PC-9 (cell line): Measurements from ENCODE around the gene GEN1. TPM values are rescaled to one million over a fixed set of nuclear protein-coding genes. Genes with fewer than 3 reads are reported as not detected.

Source experiments
- BruUV-seq: library from RNA; stranded (reverse); fragments of 400-500 nt; replicated peaks from 2 replicates; lab custom pipeline; 2021; lab: Mats Ljungman, UMichigan
- CTCF ChIA-PET: fragments of 300-600 bp; sonication (Branson Sonifier 250); formaldehyde crosslinking; loops from one replicate; lab custom pipeline; 2022; ENCODE audit warnings: antibody characterized with exemption; lab: Charles Lee
- POLR2A ChIA-PET: fragments of 300-600 bp; sonication (Branson Sonifier 250); formaldehyde crosslinking; loops from one replicate; lab custom pipeline; 2022; ENCODE audit warnings: antibody characterized with exemption; ENCODE audit not compliant: unreplicated experiment; lab: Charles Lee
- DNase-seq, 2 experiments: peaks; one replicate each; pipeline versions ENCODE4 v3.0.0 to v3.0.0-alpha.2; 2015 to 2022; ENCODE audit warnings: mixed read lengths in 1 of 2
- H2AFZ ChIP-seq: fragments of 200-600 bp; sonication (generic); 2 replicates; pipeline ENCODE4 v1.8.1; 2017; ENCODE audit warnings: antibody characterized with exemption
- H3F3A ChIP-seq: fragments of 200-600 bp; sonication (generic); 2 replicates; pipeline ENCODE4 v1.8.1; 2017; ENCODE audit warnings: antibody characterized with exemption, mild to moderate bottlenecking, low read depth; ENCODE audit not compliant: insufficient read depth
- H3K27ac ChIP-seq: fragments of 200-600 bp; sonication (generic); 2 replicates; pipeline ENCODE4 v1.6.1; 2016; ENCODE audit warnings: mixed run types
- H3K27me3 ChIP-seq: fragments of 200-600 bp; sonication (generic); 2 replicates; pipeline ENCODE4 v1.6.1; 2016; ENCODE audit warnings: low read depth, mixed run types; ENCODE audit not compliant: insufficient read depth
- H3K36me3 ChIP-seq: fragments of 200-600 bp; sonication (generic); 2 replicates; pipeline ENCODE4 v1.6.1; 2016; ENCODE audit warnings: low read depth, mixed run types
- H3K4me1 ChIP-seq: fragments of 200-600 bp; sonication (generic); replicated peaks from 2 replicates; pipeline ENCODE4 v1.6.1; 2016; ENCODE audit warnings: mixed run types; ENCODE audit not compliant: insufficient read depth
- H3K4me2 ChIP-seq: fragments of 200-600 bp; sonication (generic); 2 replicates; pipeline ENCODE4 v1.6.1; 2017; ENCODE audit warnings: mixed run types
- H3K4me3 ChIP-seq: fragments of 200-600 bp; sonication (generic); 2 replicates; pipeline ENCODE4 v1.6.1; 2016; ENCODE audit warnings: mixed run types
- H3K79me2 ChIP-seq: fragments of 200-600 bp; sonication (generic); 2 replicates; pipeline ENCODE4 v1.6.1; 2017; ENCODE audit warnings: low read depth, mixed run types
- H3K9me2 ChIP-seq: fragments of 200-600 bp; sonication (generic); 2 replicates; pipeline ENCODE4 v1.8.1; 2017; ENCODE audit warnings: mild to moderate bottlenecking; ENCODE audit not compliant: insufficient read depth
- H3K9me3 ChIP-seq: fragments of 200-600 bp; sonication (generic); 2 replicates; pipeline ENCODE4 v1.8.1; 2016; ENCODE audit warnings: low read depth; ENCODE audit not compliant: insufficient read depth
- H4K20me1 ChIP-seq: fragments of 200-600 bp; sonication (generic); 2 replicates; pipeline ENCODE4 v1.8.1; 2017; ENCODE audit not compliant: insufficient read depth
- CTCF ChIP-seq: fragments of 200-600 bp; sonication (generic); conservative IDR thresholded peaks from 2 replicates; pipeline ENCODE4 v1.6.1; 2017; ENCODE audit warnings: mixed run types, antibody characterized with exemption, mild to moderate bottlenecking, moderate library complexity
- EZH2 ChIP-seq: fragments of 200-600 bp; sonication (generic); IDR thresholded peaks from 2 replicates; pipeline ENCODE4 v1.8.0; 2017; ENCODE audit warnings: antibody characterized with exemption, low read depth
- intact Hi-C: fragments of 100-400 bp; cut with micrococcal nuclease; formaldehyde crosslinking; loops from one replicate; pipeline ENCODE4 v1.10.0; 2022; ENCODE audit not compliant: unreplicated experiment
- total RNA-seq: library from RNA; stranded (reverse); gene quantifications from 2 replicates; pipeline ENCODE4 v1.2.3, GENCODE V29; 2021

The GEN1 gene
- total RNA-seq, 1 experiment from 2014 or later, result 28.3 TPM

DNA sequence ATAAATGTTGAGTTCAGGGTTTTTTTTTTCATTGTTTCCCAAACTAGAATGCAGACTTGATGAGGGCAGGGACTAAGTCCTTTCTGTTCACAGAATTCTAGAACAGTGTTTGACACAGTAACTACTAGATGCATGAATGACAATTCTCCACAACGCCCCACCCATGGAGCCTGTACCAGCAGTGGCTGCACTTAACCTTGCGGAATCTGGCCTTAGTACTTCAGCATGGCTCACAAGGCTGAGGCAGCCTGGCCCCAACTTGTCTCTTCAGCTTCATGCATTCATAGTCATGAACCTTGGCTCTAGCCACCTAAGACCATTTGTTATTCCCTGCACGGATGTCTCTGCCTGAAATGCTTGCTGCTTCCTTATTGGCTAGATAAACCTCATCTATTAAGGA is 32.8 kb downstream of the GEN1 start:
- Histone ChIP-seq H3K4me1 (no peaks in the 10 kb centered on the region), H3K27me3 (no peaks in the 10 kb centered on the region; the same call in 1 of the 2 replicates), H3K9me2 (no peaks in the 10 kb centered on the region), H3K4me2 (no peak overlapping the region), H3K79me2 (no peaks in the 10 kb centered on the region), H3K27ac (no peak overlapping the region), H3K36me3 (0 out of 2 replicates have a peak, but pooled peaks cover under 1% of the 10 kb centered on the region), H4K20me1 (no peaks in the 10 kb centered on the region), H3F3A (no peaks in the 10 kb centered on the region), H3K9me3 (peaks cover 8% of the 10 kb centered on the region), H3K4me3 (no peak overlapping the region), H2AFZ (no peak overlapping the region)
- no TSS peak for BruUV-seq
- POLR2A ChIA-PET, result no interaction called here
- CTCF ChIA-PET, result no interaction called here
- TF ChIP-seq EZH2, result no peak
- TF ChIP-seq CTCF, result no peak
- intact Hi-C loops, result no loop called here
- no peak for DNase-seq

- ChIA-PET POLR2A (no interaction called here), CTCF (no interaction called here)
- BruUV-seq, result no TSS peak
- H3K36me3 ChIP-seq, result no peaks in the 10 kb centered on the region
- H3K4me1 ChIP-seq, result no peaks in the 10 kb centered on the region
- no peak overlapping the region for H3K4me2 ChIP-seq
- no peaks in the 10 kb centered on the region for H3K9me3 ChIP-seq
- H3K79me2 ChIP-seq, result no peaks in the 10 kb centered on the region
- H4K20me1 ChIP-seq, result no peaks in the 10 kb centered on the region
- H3K27me3 ChIP-seq, result no peaks in the 10 kb centered on the region; the same call in 1 of the 2 replicates
- no peak overlapping the region for H3K27ac ChIP-seq
- no peaks in the 10 kb centered on the region for H3K9me2 ChIP-seq
- H3F3A ChIP-seq, result no peaks in the 10 kb centered on the region
- H3K4me3 ChIP-seq, result no peak overlapping the region
- DNase-seq, result no peak
- TF ChIP-seq CTCF (no peak), EZH2 (no peak)
- intact Hi-C loops, result no loop called here
- H2AFZ ChIP-seq, result no peak overlapping the region
These were observed 34.8 kb downstream of the GEN1 start for GRCh38 chr2:17788773-17789172.

DNA sequence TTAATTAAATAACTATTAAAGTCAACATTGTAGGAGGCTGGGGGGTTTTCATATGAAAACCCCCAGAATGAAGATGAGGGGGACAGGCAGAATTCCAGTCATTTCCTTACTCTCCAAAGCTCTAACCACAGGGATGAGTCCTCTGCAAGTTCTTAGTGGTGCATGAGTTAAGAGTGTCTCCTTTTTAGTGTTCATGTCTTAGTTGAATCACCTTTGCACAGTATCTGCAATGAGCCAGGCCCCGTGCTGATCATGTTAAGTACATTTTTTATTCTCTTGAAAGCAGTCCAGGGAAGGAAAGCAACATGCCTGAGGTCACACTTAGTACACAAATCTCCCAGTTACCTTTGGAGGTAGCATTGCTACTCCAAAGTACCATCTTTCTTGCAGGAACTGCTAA is 36.6 kb downstream of the GEN1 start:
- Histone ChIP-seq H3K27ac (no peak overlapping the region), H3K4me1 (no peaks in the 10 kb centered on the region), H3K27me3 (no peaks in the 10 kb centered on the region; the same call in 1 of the 2 replicates), H2AFZ (no peak overlapping the region), H3F3A (no peaks in the 10 kb centered on the region), H3K9me3 (no peaks in the 10 kb centered on the region), H3K9me2 (no peaks in the 10 kb centered on the region), H4K20me1 (no peaks in the 10 kb centered on the region), H3K4me3 (no peak overlapping the region), H3K4me2 (no peak overlapping the region), H3K36me3 (no peaks in the 10 kb centered on the region), H3K79me2 (no peaks in the 10 kb centered on the region)
- intact Hi-C loops, result no loop called here
- ChIA-PET POLR2A (no interaction called here), CTCF (no interaction called here)
- TF ChIP-seq CTCF (no peak), EZH2 (no peak)
- DNase-seq, result no peak
- no TSS peak for BruUV-seq
